Brain pericyte (primary cell): ENCODE results near the gene RLN2.

Experiments
- DNase-seq: peaks from one replicate; pipeline ENCODE4 v3.0.0-alpha.2; 2012; ENCODE audit warnings: low read depth, low spot score

RLN2 gene

DNA sequence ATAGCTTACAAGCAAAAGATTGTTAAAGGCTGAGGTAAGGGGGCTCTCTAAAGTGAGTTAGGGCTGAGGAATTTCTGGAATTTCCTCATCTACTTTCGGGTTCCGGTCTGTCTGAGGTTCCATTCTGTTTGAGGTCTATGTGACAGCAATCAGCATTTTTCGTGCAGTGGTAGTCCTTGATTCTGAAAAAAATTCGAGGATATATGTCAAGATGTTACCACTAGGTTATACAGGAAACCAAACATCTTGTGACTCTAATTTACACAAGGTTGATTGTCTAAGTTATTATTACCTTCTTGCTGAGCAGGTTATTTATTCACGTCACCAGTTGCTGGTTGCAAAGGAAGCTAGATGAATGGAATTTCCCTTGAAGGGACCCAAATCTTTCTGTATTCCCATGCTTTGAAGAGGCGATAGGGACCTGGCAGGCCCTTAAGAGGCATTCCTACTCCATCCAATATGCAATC is 35.2 kb downstream of the RLN2 start:
- DNase-seq = no peak

DNA sequence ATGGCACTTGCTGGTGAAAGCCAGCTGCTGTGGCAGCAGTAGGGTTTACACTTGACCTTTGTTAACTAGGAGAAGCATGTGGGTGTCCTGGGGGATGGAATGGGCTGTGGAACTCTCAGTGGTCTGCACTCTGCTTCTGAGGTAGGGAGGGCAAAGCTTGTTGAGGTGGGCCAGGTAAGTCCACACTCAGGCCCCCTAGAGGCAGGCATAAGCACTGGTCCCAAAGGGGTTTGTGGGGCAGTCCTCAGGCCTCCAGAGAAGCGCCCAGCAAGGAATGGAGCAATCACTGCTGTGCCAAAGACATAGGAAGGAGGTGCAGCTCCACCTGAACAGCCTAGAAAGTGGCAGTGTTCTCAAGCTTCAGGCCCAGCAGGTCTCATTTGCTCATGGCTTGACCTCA is 38.6 kb downstream of the RLN2 start:
- DNase-seq = no peak

GRCh38 chr9:5264219-5264595 is 40.3 kb downstream of the RLN2 start:
- DNase-seq = no peak

DNA sequence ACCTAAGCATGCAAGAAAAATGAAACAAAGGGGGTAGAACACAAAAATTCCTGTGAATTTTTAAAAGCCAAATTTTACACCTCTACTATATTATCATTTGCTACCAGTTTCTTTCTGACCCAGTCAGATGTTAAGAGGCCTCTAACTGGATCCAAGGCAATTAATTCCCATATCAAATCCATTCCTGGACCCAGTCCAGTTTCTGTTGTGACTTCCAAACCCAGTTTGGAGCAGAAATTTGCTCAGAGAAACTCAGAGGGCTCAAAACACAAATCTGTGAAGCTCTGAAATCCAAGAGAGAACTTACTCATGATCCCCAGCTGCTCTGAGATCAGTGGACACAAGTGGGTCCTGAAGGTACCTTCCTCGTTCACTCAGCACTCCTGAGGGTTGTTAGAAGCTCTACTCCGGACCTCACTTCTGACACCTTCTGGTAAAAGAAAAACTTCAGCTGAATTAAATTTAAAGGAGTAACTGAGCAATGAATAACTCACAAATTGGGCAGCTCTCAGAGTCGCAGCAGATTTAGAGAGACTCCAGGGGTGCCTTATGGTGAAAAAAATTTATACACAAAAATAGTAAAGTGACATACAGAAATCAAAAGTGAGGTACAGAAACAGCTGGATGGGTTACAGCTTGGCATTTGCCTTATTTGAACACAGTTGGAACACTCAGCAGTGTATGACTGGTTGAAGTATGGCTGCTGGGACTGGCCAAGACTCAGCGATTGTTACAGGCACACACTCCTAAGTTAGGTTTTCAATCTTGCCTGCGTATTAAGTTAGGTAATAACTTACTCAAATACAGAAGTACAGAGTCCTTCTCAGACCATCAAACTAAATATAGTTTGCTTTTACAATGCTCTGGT is 40.9 kb downstream of the RLN2 start:
- no peak for DNase-seq
